Astrocyte (in vitro differentiated cells and primary cell): ENCODE results near the gene SLC6A1. TPM values are rescaled to one million over a fixed set of nuclear protein-coding genes. Genes with fewer than 3 reads are reported as not detected.

Experiments used
- DNase-seq: peaks from one replicate; pipeline ENCODE4 v3.0.0-alpha.2; 2010; ENCODE audit warnings: low read depth
- FAIRE-seq: peaks from 2 replicates; lab custom pipeline; 2011; peaks lifted over from hg19 to GRCh38; lab: Jason Lieb, UNC
- H2AFZ ChIP-seq: 2 replicates; pipeline ENCODE4 v1.6.0; 2012; ENCODE audit warnings: low read depth, low read length, inconsistent platforms
- H3K27ac ChIP-seq: 2 replicates; pipeline ENCODE4 v1.5.1; 2011; ENCODE audit warnings: low read depth, low read length, inconsistent platforms
- H3K27me3 ChIP-seq: 2 replicates; pipeline ENCODE4 v1.6.0; 2011; ENCODE audit warnings: low read length, inconsistent platforms; ENCODE audit not compliant: insufficient read depth
- H3K36me3 ChIP-seq: 2 replicates; pipeline ENCODE4 v1.5.1; 2011; ENCODE audit warnings: low read length, inconsistent platforms; ENCODE audit not compliant: insufficient read depth
- H3K4me1 ChIP-seq: 2 replicates; pipeline ENCODE4 v1.5.1; 2011; ENCODE audit warnings: low read length, inconsistent platforms; ENCODE audit not compliant: insufficient read depth
- H3K4me2 ChIP-seq: 2 replicates; pipeline ENCODE4 v1.6.0; 2012; ENCODE audit warnings: low read length, inconsistent platforms
- H3K4me3 ChIP-seq: 2 replicates; pipeline ENCODE4 v1.5.1; 2011; ENCODE audit warnings: low read depth, mild to moderate bottlenecking, low read length, inconsistent platforms; ENCODE audit not compliant: insufficient read depth
- H3K79me2 ChIP-seq: 2 replicates; pipeline ENCODE4 v1.6.0; 2012; ENCODE audit warnings: mild to moderate bottlenecking, low read length, inconsistent platforms; ENCODE audit not compliant: insufficient read depth
- H3K9ac ChIP-seq: 2 replicates; pipeline ENCODE4 v1.6.0; 2012; ENCODE audit warnings: mild to moderate bottlenecking, low read length, inconsistent platforms
- H3K9me3 ChIP-seq: 2 replicates; pipeline ENCODE4 v1.5.1; 2012; ENCODE audit warnings: low read depth, mild to moderate bottlenecking, low read length, inconsistent platforms; ENCODE audit not compliant: insufficient read depth
- H4K20me1 ChIP-seq: 2 replicates; pipeline ENCODE4 v1.6.0; 2012; ENCODE audit warnings: low read length, inconsistent platforms; ENCODE audit not compliant: insufficient read depth
- H3K27ac Mint-ChIP-seq: one replicate; pipeline ENCODE4 v1.8.0; 2021; ENCODE audit warnings: mild to moderate bottlenecking, mixed read lengths; ENCODE audit not compliant: unreplicated experiment
- H3K27me3 Mint-ChIP-seq: one replicate; pipeline ENCODE4 v1.8.0; 2021; ENCODE audit warnings: low read depth, mixed read lengths; ENCODE audit not compliant: unreplicated experiment
- H3K36me3 Mint-ChIP-seq: one replicate; pipeline ENCODE4 v1.8.0; 2021; ENCODE audit warnings: low read depth, mixed read lengths; ENCODE audit not compliant: unreplicated experiment
- H3K4me1 Mint-ChIP-seq: one replicate; pipeline ENCODE4 v1.8.0; 2021; ENCODE audit warnings: low read depth, mixed read lengths; ENCODE audit not compliant: unreplicated experiment
- H3K4me3 Mint-ChIP-seq: one replicate; pipeline ENCODE4 v1.8.0; 2021; ENCODE audit warnings: mild to moderate bottlenecking, moderate library complexity, mixed read lengths; ENCODE audit not compliant: unreplicated experiment
- H3K9me3 Mint-ChIP-seq: one replicate; pipeline ENCODE4 v1.8.0; 2021; ENCODE audit warnings: mild to moderate bottlenecking, mixed read lengths; ENCODE audit not compliant: unreplicated experiment
- CTCF ChIP-seq: IDR thresholded peaks from 2 replicates; pipeline ENCODE4 v1.5.1; 2011; ENCODE audit warnings: low read depth, mild to moderate bottlenecking, inconsistent platforms, low read length, moderate library complexity; ENCODE audit not compliant: insufficient read depth
- EZH2 ChIP-seq: IDR thresholded peaks from 2 replicates; pipeline ENCODE4 v1.6.1; 2012; ENCODE audit warnings: mild to moderate bottlenecking, low read length, inconsistent platforms; ENCODE audit not compliant: insufficient read depth
- total RNA-seq: library from RNA; stranded (reverse); gene quantifications from 2 replicates; pipeline ENCODE4 v1.2.1, GENCODE V29; 2021

SLC6A1 gene
- total RNA-seq, 1 donor from 2014 or later: 0.30 TPM

GRCh38 chr3:10961921-10962320 is 30.6 kb upstream of the SLC6A1 start:
- FAIRE-seq (no peak), DNase-seq (no peak)
- Mint-ChIP-seq H3K9me3 (peaks cover 4% of the 10 kb centered on the region), H3K27me3 (peaks cover 75% of the 10 kb centered on the region), H3K4me1 (no peaks in the 10 kb centered on the region), H3K27ac (no peak overlapping the region), H3K4me3 (no peak overlapping the region), H3K36me3 (peaks cover 1% of the 10 kb centered on the region)
- Histone ChIP-seq H3K27ac (no peak overlapping the region), H4K20me1 (no peaks in the 10 kb centered on the region), H3K9ac (no peak overlapping the region), H3K9me3 (no peaks in the 10 kb centered on the region), H3K79me2 (no peaks in the 10 kb centered on the region), H3K4me3 (no peak overlapping the region), H3K4me2 (no peak overlapping the region), H3K27me3 (peaks cover 21% of the 10 kb centered on the region), H3K36me3 (no peaks in the 10 kb centered on the region), H2AFZ (no peak overlapping the region), H3K4me1 (no peaks in the 10 kb centered on the region)
- TF ChIP-seq EZH2: no peak
- TF ChIP-seq CTCF: no peak

GRCh38 chr3:10962481-10963036 is 30.0 kb upstream of the SLC6A1 start:
- H3K36me3 ChIP-seq: no peaks in the 10 kb centered on the region
- no peaks in the 10 kb centered on the region for H3K79me2 ChIP-seq
- FAIRE-seq (no peak), DNase-seq (no peak)
- Mint-ChIP-seq H3K4me3 (no peak overlapping the region), H3K27ac (no peak overlapping the region), H3K4me1 (no peaks in the 10 kb centered on the region), H3K9me3 (peaks cover 4% of the 10 kb centered on the region), H3K27me3 (peaks cover 73% of the 10 kb centered on the region), H3K36me3 (peaks cover 1% of the 10 kb centered on the region)
- H3K27me3 ChIP-seq: peaks cover 20% of the 10 kb centered on the region
- TF ChIP-seq CTCF (no peak), EZH2 (no peak)
- no peak overlapping the region for H2AFZ ChIP-seq
- no peak overlapping the region for H3K9ac ChIP-seq
- H3K4me1 ChIP-seq: no peaks in the 10 kb centered on the region
- H4K20me1 ChIP-seq: no peaks in the 10 kb centered on the region
- H3K9me3 ChIP-seq: no peaks in the 10 kb centered on the region
- H3K27ac ChIP-seq: no peak overlapping the region
- H3K4me3 ChIP-seq: no peak overlapping the region
- H3K4me2 ChIP-seq: no peak overlapping the region

- H3K27ac ChIP-seq: no peak overlapping the region
- FAIRE-seq (no peak), DNase-seq (peak; percentile 7)
- H3K27me3 ChIP-seq: peaks cover 31% of the 10 kb centered on the region
- no peak overlapping the region for H3K4me3 ChIP-seq
- peaks cover 1% of the 10 kb centered on the region for H3K36me3 Mint-ChIP-seq
- no peak overlapping the region for H3K4me2 ChIP-seq
- H3K27ac Mint-ChIP-seq: no peak overlapping the region
- no peaks in the 10 kb centered on the region for H3K4me1 Mint-ChIP-seq
- no peak overlapping the region for H2AFZ ChIP-seq
- H3K4me3 Mint-ChIP-seq: no peak overlapping the region
- no peaks in the 10 kb centered on the region for H3K9me3 ChIP-seq
- no peaks in the 10 kb centered on the region for H3K36me3 ChIP-seq
- TF ChIP-seq CTCF: no peak
- no peak for TF ChIP-seq EZH2
- H3K79me2 ChIP-seq: no peaks in the 10 kb centered on the region
- H4K20me1 ChIP-seq: no peaks in the 10 kb centered on the region
- H3K9me3 Mint-ChIP-seq: peaks cover 4% of the 10 kb centered on the region
- H3K9ac ChIP-seq: no peak overlapping the region
- H3K4me1 ChIP-seq: no peaks in the 10 kb centered on the region
- peaks cover 81% of the 10 kb centered on the region for H3K27me3 Mint-ChIP-seq
These were observed 27.9 kb upstream of the SLC6A1 start for GRCh38 chr3:10964537-10965167.
